NCI-H2029 (cell line): Measurements from ENCODE around the gene DMRT1.

Source experiments
- DNase-seq: peaks from one replicate; lab custom pipeline; 2025; lab: John Stamatoyannopoulos, UW

The DMRT1 gene

GRCh38 chr9:922171-922570, 80.7 kb downstream of the DMRT1 start:
- DNase-seq, result no peak

- DNase-seq, result no peak
Observed at GRCh38 chr9:922731-923130, 81.2 kb downstream of the DMRT1 start.

GRCh38 chr9:926976-927375, 85.5 kb downstream of the DMRT1 start:
- no peak for DNase-seq

GRCh38 chr9:928363-929042, 87.0 kb downstream of the DMRT1 start:
- no peak for DNase-seq

- DNase-seq, result no peak
Observed at GRCh38 chr9:929719-930118, 88.2 kb downstream of the DMRT1 start.

GRCh38 chr9:933356-933755, 91.9 kb downstream of the DMRT1 start:
- no peak for DNase-seq

GRCh38 chr9:935348-935965, 94.0 kb downstream of the DMRT1 start:
- no peak for DNase-seq

- peak; percentile 85 for DNase-seq
Observed at GRCh38 chr9:942805-943580, 101.5 kb downstream of the DMRT1 start.

- no peak for DNase-seq
Observed at GRCh38 chr9:947985-948384, 106.5 kb downstream of the DMRT1 start.

- peak; percentile 89 for DNase-seq
Observed at GRCh38 chr9:948497-948896, 107.0 kb downstream of the DMRT1 start.

- DNase-seq, result no peak
Observed at GRCh38 chr9:950139-950538, 108.6 kb downstream of the DMRT1 start.

GRCh38 chr9:952546-952945, 111.0 kb downstream of the DMRT1 start:
- no peak for DNase-seq

- DNase-seq, result no peak
Observed at GRCh38 chr9:959105-959504, 117.6 kb downstream of the DMRT1 start.

- DNase-seq, result peak; percentile 71
Observed at GRCh38 chr9:959914-960313, 118.4 kb downstream of the DMRT1 start.

GRCh38 chr9:962023-962422, 120.5 kb downstream of the DMRT1 start:
- no peak for DNase-seq

GRCh38 chr9:965497-965896, 124.0 kb downstream of the DMRT1 start:
- no peak for DNase-seq

GRCh38 chr9:966870-967269, 125.4 kb downstream of the DMRT1 start:
- DNase-seq, result no peak

GRCh38 chr9:967436-967835, 125.9 kb downstream of the DMRT1 start:
- DNase-seq, result peak; percentile 52

- no peak for DNase-seq
Observed at GRCh38 chr9:967903-968641, 126.6 kb downstream of the DMRT1 start.

- no peak for DNase-seq
Observed at GRCh38 chr9:969310-970150, 128.0 kb downstream of the DMRT1 start.

GRCh38 chr9:970151-970996, 128.9 kb downstream of the DMRT1 start:
- DNase-seq, result no peak
